ENCODE data around the gene EFCAB6.
A peak's percentile ranks its signal among the peaks of the same experiment; 100 is the strongest.

Gene EFCAB6

GRCh38 chr22:43528601-43529360, 283.3 kb downstream of the EFCAB6 start:
- H3K4me3 ChIP-seq, result no peak overlapping the region
- H3K27ac ChIP-seq, result no peak overlapping the region

- no peak overlapping the region for H3K27ac ChIP-seq
- H3K4me3 ChIP-seq, result no peak overlapping the region
Observed at GRCh38 chr22:43526946-43527345, 285.2 kb downstream of the EFCAB6 start.

DNA sequence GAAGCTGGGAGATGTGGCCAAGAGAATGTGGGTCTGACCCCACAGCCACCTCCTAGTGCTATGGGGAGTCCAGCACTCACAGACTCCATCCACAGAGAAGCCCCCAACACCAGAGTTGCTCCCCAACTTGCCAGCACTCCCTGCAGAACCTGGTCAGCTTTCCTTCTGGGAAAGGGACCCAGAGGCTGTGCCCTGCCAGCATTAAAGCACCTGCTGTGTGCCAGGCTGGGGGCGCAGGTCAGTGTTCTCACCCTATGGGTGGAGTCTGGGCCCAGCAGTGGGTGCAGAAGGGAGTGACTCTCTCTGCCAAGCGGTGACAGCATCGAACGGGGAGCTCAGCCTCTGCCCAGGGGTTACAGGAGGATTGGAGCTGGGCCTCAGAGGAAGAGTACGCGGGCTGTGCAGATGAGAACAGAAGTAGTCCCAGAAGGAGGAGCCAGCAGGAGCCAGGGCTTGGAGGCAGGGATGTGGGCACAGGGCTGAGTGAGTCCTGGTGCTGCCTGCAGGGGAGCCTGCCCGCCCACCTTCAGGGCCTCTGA, 285.9 kb downstream of the EFCAB6 start:
- H3K4me3 ChIP-seq, result no peak overlapping the region
- H3K27ac ChIP-seq, result no peak overlapping the region

DNA sequence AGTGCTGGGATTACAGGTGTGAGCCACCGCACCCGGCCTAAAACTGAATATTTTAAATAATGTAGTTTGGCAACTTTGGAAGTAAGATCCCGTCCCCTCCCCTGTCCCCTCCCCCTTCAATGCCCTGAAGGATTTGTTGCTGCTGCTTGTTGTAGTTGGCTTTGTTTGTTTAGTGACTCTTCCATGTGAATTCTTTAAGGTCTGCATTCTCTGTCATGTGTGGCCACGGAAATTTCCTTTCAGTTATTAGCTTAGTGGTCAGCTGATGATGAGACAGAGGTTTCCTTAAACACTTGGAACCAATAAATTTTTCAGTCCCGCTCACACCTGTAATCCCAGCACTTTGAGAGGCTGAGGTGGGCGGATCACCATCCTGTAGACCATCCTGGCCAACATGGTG, 290.4 kb downstream of the EFCAB6 start:
- Histone ChIP-seq H3K27ac (no peak overlapping the region), H3K4me3 (no peak overlapping the region)

GRCh38 chr22:43520632-43521039, 291.5 kb downstream of the EFCAB6 start:
- H3K4me3 ChIP-seq, result no peak overlapping the region
- no peak overlapping the region for H3K27ac ChIP-seq

DNA sequence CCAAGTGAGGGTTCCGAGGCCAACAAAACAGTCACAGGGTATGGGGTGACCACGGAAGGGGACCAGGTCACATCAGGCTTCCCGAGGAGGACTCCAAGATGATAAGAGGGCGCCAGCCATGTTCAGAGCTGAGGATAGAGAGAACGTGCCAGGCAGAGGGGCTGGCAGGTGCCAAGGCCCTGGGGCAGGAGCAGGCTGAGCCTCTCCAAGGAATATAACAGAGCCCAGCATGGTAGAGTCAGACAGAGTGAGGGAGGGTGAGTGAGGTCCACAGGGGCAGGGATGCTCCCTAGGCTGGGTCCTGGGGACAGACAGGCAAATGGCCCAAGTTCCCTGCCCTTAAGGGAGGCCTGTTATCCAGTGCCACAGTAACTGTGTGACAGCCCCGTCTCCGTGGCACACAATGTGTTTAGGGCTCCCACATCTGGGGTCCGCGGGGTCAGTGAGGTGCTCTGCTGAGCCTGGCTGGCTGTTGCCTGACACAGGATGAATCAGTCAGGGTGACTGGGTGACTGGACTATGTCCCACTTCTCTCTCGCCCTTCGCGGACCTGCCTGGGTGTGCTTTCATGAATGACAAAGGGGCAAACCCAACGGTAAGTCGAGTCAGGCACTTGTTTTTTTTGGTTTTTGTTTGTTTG, 295.0 kb downstream of the EFCAB6 start:
- no peak overlapping the region for H3K27ac ChIP-seq
- H3K4me3 ChIP-seq, result no peak overlapping the region

DNA sequence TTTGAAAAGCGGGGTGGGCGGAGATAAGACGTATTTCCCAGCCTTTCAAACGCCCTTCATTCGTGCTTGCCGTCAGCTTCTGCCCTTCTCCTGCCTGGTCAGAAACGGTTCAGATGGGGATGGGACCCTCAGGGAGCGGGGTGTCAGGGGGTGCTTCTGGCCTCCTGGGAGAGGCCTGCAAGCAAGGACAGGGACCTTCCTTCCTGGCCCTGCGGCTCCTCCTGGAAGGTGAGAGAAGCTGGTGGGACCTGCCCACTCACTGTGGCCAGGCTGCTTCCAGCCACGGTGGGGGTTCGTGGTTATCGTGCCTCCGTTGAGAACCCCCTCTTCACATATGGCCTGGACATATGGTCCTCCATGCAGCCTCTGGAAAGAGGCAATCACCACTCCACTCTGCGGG, 295.7 kb downstream of the EFCAB6 start:
- Histone ChIP-seq H3K4me3 (no peak overlapping the region), H3K27ac (no peak overlapping the region)

DNA sequence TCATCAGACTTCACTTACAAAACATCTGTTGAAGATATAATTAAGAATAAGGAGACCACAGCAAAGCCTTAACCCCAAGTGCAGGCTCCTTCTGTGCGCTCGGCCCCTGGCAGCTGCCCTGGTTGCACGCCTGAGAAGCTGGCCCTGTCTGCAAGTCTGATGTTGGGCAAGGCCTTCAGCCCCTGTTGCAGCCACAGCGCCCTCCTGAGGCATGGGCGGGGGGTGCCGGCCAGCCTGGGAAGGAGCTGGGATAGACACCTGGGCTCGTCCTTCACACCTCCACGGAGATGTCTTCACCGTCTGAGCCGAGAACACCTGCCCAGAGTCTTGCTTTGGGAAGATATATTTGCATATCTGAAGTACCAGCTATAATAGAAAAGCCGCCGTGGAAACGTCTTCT, 296.2 kb downstream of the EFCAB6 start:
- H3K27ac ChIP-seq, result no peak overlapping the region
- no peak overlapping the region for H3K4me3 ChIP-seq

DNA sequence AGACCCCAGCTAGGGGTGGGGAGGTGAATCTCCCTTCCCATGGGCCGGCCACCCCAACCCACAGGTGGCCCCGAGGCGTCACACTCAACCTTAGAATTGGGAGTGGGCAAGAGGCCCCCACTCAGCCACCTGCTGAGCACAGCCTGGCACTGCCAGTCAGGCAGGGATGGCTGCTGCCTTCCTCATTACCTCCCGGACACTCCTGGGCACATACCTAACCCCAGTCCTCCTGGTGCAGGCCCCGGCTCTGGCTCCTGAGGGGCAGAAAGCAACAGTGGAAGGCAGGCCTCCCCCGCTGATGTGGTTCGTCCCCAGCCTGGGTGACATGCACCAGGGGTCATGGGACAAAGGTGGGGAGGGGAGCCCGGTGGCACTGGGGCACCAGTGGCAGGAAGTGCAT, 296.7 kb downstream of the EFCAB6 start:
- Histone ChIP-seq H3K27ac (no peak overlapping the region), H3K4me3 (no peak overlapping the region)

DNA sequence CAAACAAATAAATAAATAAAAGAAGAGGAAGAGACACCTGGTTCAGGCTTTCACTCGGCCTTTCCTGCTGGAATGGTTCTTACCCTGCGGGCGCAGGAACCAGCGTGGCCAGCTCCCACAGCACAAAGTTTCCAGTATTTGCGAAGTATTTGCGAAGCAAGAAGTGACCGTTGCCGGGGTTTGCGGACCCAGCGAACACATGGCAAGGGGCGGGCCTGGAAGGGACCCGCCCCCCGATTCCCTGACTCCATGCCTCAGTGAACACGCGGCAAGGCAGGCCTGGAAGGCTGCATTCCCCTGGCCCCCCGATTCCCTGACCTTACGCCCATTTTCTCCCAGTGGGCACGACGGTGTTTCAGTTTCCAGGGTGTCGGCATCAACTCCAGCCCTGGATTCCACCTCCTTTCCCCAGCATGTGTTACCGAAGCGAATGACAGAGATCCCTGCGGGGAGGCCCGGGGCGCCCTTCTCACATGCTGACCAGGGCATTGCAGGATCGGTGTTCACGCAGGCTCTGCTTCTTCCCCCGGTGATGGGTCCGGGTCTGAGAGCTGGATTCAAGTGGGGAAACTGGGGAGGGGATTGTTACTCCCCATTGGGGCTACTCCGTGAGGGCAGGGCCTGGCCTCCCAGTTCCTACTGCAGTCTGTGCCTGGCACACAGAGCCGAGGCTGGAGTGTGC, 297.5 kb downstream of the EFCAB6 start:
- H3K27ac ChIP-seq, result no peak overlapping the region

DNA sequence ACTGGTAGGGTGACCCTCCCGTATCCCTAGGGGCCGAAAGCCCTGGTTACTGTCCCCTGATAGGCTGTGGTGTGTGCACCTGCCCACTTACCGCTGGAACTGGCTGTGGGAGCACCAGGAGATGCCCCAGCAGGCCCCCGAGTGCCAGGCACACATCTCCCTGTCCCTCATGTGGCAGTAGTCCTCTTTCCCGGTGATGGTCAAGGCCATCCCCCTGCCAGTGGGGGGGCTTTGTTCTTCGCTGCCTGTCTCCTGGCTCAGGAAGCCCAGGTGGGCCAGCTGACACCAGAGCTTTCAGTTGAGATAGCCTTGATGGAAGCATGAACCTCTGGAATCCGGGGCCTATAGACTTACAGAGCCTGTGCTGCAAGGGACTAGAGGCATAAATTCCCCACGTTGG, 299.8 kb downstream of the EFCAB6 start:
- Histone ChIP-seq H3K27ac (no peak overlapping the region), H3K4me3 (no peak overlapping the region)

More for the DNA sequence above, 297.5 kb downstream of the EFCAB6 start:
- no peak overlapping the region for H3K4me3 ChIP-seq

DNA sequence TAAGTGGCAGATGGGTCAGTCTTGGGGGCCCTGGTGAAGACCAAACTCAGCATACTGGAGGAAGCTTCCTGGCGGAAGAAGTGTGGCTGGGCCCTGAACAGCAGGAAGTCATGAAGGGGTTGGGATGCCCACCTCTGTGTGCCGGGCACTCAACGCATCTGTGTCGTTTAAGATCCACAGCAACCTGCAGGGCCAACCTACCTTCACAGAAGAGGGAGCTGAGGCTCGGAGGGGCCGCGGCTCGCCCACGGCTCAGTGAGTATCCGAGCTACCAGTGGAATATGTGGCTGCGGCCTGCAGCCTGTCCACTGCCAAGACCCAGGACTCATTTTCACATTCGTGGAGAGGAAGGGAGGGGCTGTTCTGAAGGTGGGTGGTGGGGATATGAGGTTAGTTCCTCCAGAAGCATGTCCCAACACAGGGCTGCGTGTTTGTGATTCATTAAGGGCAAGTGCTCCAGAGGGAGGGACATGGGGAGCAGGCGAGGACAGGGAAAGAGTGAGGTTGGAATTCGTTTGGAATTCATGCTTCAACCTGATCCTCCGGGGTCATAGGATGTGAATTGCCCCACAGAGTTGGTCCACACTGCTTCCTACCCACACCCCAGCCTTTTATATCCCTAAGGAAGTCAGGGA, 300.7 kb downstream of the EFCAB6 start:
- Histone ChIP-seq H3K27ac (peak overlapping the region in 2 of 21 experiments; percentile 21 to 24), H3K4me3 (no peak overlapping the region)

- Histone ChIP-seq H3K4me3 (no peak overlapping the region), H3K27ac (no peak overlapping the region)
Observed at GRCh38 chr22:43510281-43511070, 301.6 kb downstream of the EFCAB6 start.

- Histone ChIP-seq H3K4me3 (no peak overlapping the region), H3K27ac (no peak overlapping the region)
Observed at GRCh38 chr22:43509337-43509736, 302.8 kb downstream of the EFCAB6 start.

DNA sequence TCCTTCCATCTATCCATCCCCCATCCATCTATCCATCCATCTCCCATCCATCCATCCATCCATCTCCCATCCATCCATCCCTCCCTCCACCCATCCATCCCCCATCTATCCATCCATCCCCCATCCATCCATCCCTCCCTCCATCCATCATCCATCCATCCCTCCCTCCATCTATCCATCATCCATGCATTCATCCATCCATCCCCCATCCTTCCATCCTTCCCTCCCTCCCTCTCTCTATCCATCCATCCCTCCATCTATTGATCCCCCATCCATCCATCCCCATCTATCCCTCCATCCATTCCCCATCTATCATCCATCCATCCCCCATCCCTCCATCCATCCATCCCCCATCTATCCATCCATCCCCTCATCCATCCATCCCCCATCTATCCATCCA, 303.6 kb downstream of the EFCAB6 start:
- H3K4me3 ChIP-seq, result no peak overlapping the region
- H3K27ac ChIP-seq, result no peak overlapping the region

- no peak overlapping the region for H3K4me3 ChIP-seq
- H3K27ac ChIP-seq, result no peak overlapping the region
Observed at GRCh38 chr22:43507235-43507634, 304.9 kb downstream of the EFCAB6 start.

GRCh38 chr22:43506487-43506886, 305.6 kb downstream of the EFCAB6 start:
- no peak overlapping the region for H3K4me3 ChIP-seq
- H3K27ac ChIP-seq, result no peak overlapping the region

DNA sequence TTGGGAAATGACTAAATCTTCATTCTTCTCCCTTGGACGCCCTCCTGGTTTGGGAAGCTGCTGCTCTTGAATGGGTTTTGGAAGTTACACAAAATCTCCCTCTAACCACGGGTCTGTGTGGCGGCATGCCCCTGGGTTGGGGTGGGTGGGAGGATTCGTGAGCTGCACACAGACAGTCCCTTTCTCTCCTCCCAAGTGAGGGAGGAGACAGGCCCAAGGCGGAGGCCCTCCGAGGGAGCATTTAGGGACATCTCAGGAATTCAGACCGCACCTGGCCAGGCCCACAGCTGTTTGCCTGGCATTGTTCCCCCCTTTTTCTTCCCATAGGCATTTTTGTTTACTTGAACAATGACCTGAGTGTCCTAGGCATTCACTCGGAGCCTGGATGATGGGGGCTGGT, 306.2 kb downstream of the EFCAB6 start:
- Histone ChIP-seq H3K4me3 (no peak overlapping the region), H3K27ac (no peak overlapping the region)

DNA sequence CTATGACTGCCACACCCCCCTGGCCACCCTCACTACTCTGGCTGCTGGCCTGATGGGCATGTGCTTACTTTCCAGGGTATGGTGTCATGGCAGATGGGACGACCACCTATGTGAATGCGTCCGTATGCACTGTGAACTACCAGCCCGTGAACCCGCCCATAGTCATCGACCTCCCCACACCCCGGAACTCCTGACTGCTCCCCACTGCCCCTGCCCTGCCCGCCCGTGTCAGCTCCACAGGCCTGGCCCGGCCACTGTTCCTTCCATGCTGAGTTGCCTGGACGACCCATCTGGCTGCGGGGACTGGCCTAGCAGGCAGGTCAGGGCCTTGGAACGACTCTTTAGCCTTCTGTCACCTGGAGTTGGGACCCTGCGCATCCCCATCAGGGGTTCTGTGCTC, 306.7 kb downstream of the EFCAB6 start:
- H3K4me3 ChIP-seq, result no peak overlapping the region
- H3K27ac ChIP-seq, result no peak overlapping the region

Measured in skin epidermis (tissue), 12 donors.